Astrocyte of the cerebellum (primary cell): ENCODE measurements around the gene CACHD1.

Experiments used
- DNase-seq: peaks from one replicate; pipeline ENCODE4 v3.0.0-alpha.2; 2011; ENCODE audit warnings: low read depth
- H3K4me3 ChIP-seq: 2 replicates; pipeline ENCODE4 v1.5.1; 2011; ENCODE audit warnings: mild to moderate bottlenecking, low read depth, low read length, moderate library complexity
- CTCF ChIP-seq: IDR thresholded peaks from 2 replicates; pipeline ENCODE4 v1.5.1; 2012; ENCODE audit warnings: low read length, low read depth, moderate library complexity, mild to moderate bottlenecking; ENCODE audit errors: missing control alignments
- in situ Hi-C: cut with HindIII; loops from 2 replicates; pipeline ENCODE4 v1.10.0; 2017; ENCODE audit warnings: low sequenced_read_pairs

The CACHD1 gene

GRCh38 chr1:64497088-64497883 lies 27.4 kb downstream of the CACHD1 start:
- H3K4me3 ChIP-seq: no peak overlapping the region
- in situ Hi-C loops: no loop called here
- no peak for TF ChIP-seq CTCF
- peak; percentile 65 for DNase-seq

- H3K4me3 ChIP-seq: no peak overlapping the region
- TF ChIP-seq CTCF: no peak
- DNase-seq: no peak
- in situ Hi-C loops: no loop called here
Observed at GRCh38 chr1:64498325-64498724, 28.4 kb downstream of the CACHD1 start.

GRCh38 chr1:64499011-64499410 lies 29.1 kb downstream of the CACHD1 start:
- no peak for TF ChIP-seq CTCF
- in situ Hi-C loops: no loop called here
- DNase-seq: no peak
- no peak overlapping the region for H3K4me3 ChIP-seq

GRCh38 chr1:64499966-64500365 lies 30.0 kb downstream of the CACHD1 start:
- no peak for TF ChIP-seq CTCF
- in situ Hi-C loops: no loop called here
- no peak for DNase-seq
- H3K4me3 ChIP-seq: no peak overlapping the region

- in situ Hi-C loops: no loop called here
- no peak overlapping the region for H3K4me3 ChIP-seq
- no peak for DNase-seq
- no peak for TF ChIP-seq CTCF
Observed at GRCh38 chr1:64502083-64502482, 32.2 kb downstream of the CACHD1 start.

GRCh38 chr1:64502931-64503330 lies 33.0 kb downstream of the CACHD1 start:
- in situ Hi-C loops: no loop called here
- DNase-seq: no peak
- no peak for TF ChIP-seq CTCF
- H3K4me3 ChIP-seq: no peak overlapping the region
